Osteocyte (in vitro differentiated cells): Measurements from ENCODE around the gene OR13J1. TPM values are rescaled to one million over a fixed set of nuclear protein-coding genes. Genes with fewer than 3 reads are reported as not detected.
"Not testable (repeated sequence)": the region's sequence is repeated elsewhere in the genome, so short reads cannot be mapped to it uniquely, and the experiment has no call there.

Experiments used
- DNase-seq: peaks from one replicate; pipeline ENCODE4 v3.0.0; 2021; ENCODE audit warnings: mixed read lengths; ENCODE audit not compliant: unreplicated experiment; ENCODE audit errors: extremely low spot score
- H3K27ac Mint-ChIP-seq: one replicate; pipeline ENCODE4 v1.8.0; 2021; ENCODE audit warnings: mild to moderate bottlenecking, mixed read lengths; ENCODE audit not compliant: unreplicated experiment
- H3K27me3 Mint-ChIP-seq: one replicate; pipeline ENCODE4 v1.8.0; 2021; ENCODE audit warnings: mixed read lengths; ENCODE audit not compliant: unreplicated experiment
- H3K36me3 Mint-ChIP-seq: one replicate; pipeline ENCODE4 v1.8.0; 2021; ENCODE audit warnings: mixed read lengths; ENCODE audit not compliant: unreplicated experiment
- H3K4me1 Mint-ChIP-seq: one replicate; pipeline ENCODE4 v1.8.0; 2021; ENCODE audit warnings: mixed read lengths; ENCODE audit not compliant: unreplicated experiment
- H3K4me3 Mint-ChIP-seq: one replicate; pipeline ENCODE4 v1.8.0; 2021; ENCODE audit warnings: mild to moderate bottlenecking, moderate library complexity, mixed read lengths; ENCODE audit not compliant: unreplicated experiment
- H3K9me3 Mint-ChIP-seq: one replicate; pipeline ENCODE4 v1.8.0; 2021; ENCODE audit warnings: mixed read lengths; ENCODE audit not compliant: unreplicated experiment
- total RNA-seq: library from RNA; stranded (reverse); gene quantifications from 2 replicates; pipeline ENCODE4 v1.2.1, GENCODE V29; 2021
- TF ChIP-seq, protein P1 (sequence below): fragments of 200-600 bp; sonication (generic); IDR thresholded peaks from 2 replicates; pipeline ENCODE4 v1.5.0; 2021; ENCODE audit warnings: antibody characterized with exemption, mild to moderate bottlenecking, moderate library complexity

The OR13J1 gene
- total RNA-seq, 1 donor from 2014 or later, result not detected

DNA sequence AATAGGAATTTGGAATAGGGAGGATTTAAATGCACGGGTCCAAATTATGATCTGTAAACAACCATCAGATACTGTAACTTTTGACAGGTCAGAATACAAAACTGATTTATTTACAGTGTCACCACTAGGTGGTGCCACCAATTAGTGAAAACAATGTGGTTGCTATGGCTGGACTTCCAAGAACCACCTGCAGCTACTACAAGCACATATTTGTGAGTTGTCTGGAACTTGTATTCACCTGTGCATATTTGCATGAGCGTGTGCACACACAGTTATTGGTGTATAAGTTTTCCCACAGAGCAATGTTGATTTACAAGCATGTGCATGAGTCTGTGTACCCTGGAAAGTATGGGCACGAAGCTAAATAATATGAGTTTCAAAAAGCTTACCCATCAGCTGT is 32.8 kb upstream of the OR13J1 start:
- Mint-ChIP-seq H3K4me1 (peaks cover 50% of the 10 kb centered on the region), H3K36me3 (no peaks in the 10 kb centered on the region), H3K4me3 (no peak overlapping the region), H3K27ac (no peak overlapping the region), H3K27me3 (peaks cover 6% of the 10 kb centered on the region), H3K9me3 (no peaks in the 10 kb centered on the region)
- TF ChIP-seq, protein P1, sequence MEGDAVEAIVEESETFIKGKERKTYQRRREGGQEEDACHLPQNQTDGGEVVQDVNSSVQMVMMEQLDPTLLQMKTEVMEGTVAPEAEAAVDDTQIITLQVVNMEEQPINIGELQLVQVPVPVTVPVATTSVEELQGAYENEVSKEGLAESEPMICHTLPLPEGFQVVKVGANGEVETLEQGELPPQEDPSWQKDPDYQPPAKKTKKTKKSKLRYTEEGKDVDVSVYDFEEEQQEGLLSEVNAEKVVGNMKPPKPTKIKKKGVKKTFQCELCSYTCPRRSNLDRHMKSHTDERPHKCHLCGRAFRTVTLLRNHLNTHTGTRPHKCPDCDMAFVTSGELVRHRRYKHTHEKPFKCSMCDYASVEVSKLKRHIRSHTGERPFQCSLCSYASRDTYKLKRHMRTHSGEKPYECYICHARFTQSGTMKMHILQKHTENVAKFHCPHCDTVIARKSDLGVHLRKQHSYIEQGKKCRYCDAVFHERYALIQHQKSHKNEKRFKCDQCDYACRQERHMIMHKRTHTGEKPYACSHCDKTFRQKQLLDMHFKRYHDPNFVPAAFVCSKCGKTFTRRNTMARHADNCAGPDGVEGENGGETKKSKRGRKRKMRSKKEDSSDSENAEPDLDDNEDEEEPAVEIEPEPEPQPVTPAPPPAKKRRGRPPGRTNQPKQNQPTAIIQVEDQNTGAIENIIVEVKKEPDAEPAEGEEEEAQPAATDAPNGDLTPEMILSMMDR, result peak; percentile 75
- DNase-seq, result peak; percentile 21

DNA sequence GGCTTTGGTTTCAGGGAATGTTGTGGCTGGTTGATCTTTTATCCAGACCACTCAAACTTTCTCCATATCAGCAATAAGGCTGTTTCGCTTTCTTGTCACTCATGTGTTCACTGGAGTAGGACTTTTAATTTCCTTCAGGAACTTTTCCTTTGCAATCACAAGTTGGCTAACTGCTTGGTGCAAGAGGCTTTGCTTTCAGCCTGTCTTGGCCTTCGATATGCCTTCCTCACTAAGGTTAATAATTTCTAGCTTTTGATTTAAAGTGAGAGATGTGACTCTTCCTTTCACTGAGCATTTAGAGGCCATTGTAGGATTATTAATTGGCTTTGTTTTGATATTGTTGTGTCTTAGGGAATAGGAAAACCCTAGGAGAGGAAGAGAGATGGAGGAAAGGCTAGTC is 28.8 kb upstream of the OR13J1 start:
- TF ChIP-seq, protein P1, result no peak
- peaks cover 28% of the 10 kb centered on the region for H3K27me3 Mint-ChIP-seq
- no peak overlapping the region for H3K27ac Mint-ChIP-seq
- H3K36me3 Mint-ChIP-seq, result no peaks in the 10 kb centered on the region
- H3K4me3 Mint-ChIP-seq, result no peak overlapping the region
- DNase-seq, result no peak
- peaks cover 10% of the 10 kb centered on the region for H3K4me1 Mint-ChIP-seq
- H3K9me3 Mint-ChIP-seq, result no peaks in the 10 kb centered on the region

DNA sequence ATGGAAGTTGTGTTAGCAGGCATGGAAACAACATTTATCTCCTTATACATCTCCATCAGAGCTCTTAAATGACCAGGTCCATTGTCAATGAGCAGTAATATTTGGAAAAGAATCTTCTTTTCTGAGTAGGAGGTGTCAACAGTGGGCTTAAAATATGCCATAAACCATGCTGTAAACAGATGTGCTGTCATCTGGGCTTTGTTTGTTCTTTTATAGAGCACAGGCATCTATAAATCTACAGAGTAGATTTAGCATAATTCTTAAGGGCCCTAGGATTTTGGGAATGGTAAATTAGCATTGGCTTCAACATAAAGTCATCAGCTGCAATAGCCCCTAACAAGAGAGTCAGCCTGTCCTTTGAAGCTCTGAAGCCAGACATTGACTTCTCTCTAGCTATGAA is 28.1 kb upstream of the OR13J1 start:
- no peak overlapping the region for H3K27ac Mint-ChIP-seq

DNA sequence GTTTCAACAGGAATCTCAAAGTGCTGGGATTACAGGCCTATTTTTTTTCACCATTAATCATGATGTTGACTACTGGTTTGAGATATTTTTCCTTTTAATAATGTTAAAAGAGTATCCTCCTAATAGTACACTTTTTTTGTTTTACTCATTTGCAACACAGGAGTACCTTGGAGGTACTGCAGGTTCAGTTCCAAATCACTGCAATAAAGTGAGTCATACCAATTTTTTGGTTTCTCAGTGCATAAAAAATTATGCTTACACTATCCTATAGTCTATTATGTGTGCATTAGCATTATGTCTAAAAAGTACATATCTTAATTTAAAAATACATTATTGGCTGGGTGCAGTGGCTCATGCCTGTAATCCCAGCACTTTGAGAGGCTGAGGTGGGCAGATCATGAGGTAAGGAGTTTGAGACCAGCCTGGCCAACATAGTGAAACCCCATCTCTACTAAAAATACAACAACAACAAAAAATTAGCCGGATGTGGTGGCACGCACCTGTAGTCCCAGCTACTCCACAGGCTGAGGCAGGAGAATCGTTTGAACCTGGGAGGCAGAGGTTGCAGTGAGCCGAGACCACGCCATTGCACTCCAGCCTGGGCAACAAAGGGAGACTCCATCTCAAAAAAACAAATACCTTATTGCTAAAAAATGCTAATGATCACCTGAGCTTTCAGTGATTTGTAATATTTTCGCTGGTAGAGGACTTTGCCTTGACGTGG is 27.3 kb upstream of the OR13J1 start:
- not testable (repeated sequence) for H3K4me1 Mint-ChIP-seq, H3K4me3 Mint-ChIP-seq, H3K27ac Mint-ChIP-seq, H3K9me3 Mint-ChIP-seq, H3K36me3 Mint-ChIP-seq, DNase-seq
- H3K27me3 Mint-ChIP-seq, result peaks cover 37% of the 10 kb centered on the region

More for the DNA sequence above, 28.1 kb upstream of the OR13J1 start:
- no peak for DNase-seq
- H3K27me3 Mint-ChIP-seq, result peaks cover 33% of the 10 kb centered on the region
- no peak overlapping the region for H3K4me3 Mint-ChIP-seq
- peaks cover 5% of the 10 kb centered on the region for H3K4me1 Mint-ChIP-seq
- no peaks in the 10 kb centered on the region for H3K9me3 Mint-ChIP-seq
- no peaks in the 10 kb centered on the region for H3K36me3 Mint-ChIP-seq
- TF ChIP-seq, protein P1, result no peak

DNA sequence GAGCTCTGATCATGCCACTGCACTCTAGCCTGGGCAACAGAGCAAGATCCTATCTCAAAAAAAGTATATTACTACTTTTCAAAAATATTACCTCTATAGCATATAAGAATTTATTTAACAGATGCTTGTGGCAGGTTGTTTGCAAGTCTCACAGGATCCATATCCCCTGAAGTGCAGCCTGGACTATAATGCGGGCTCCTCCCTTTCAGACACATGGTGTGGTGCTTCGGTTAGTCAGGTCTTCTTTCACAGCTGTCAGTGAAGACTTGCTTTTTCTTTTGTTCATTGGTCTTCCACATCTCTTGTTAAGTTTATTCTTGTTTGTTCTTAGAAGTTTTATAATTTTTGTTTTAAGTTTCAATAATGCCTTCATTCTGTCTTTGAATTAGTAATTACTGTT is 26.4 kb upstream of the OR13J1 start:
- no peaks in the 10 kb centered on the region for H3K9me3 Mint-ChIP-seq

More for the DNA sequence above, 26.4 kb upstream of the OR13J1 start:
- no peaks in the 10 kb centered on the region for H3K36me3 Mint-ChIP-seq
- no peaks in the 10 kb centered on the region for H3K4me1 Mint-ChIP-seq
- H3K4me3 Mint-ChIP-seq, result no peak overlapping the region
- DNase-seq, result no peak
- H3K27me3 Mint-ChIP-seq, result peaks cover 43% of the 10 kb centered on the region
- TF ChIP-seq, protein P1, result no peak
- H3K27ac Mint-ChIP-seq, result no peak overlapping the region
